ENCODE measurements around the gene CFAP53.
A peak's percentile ranks its signal among the peaks of the same experiment; 100 is the strongest.

Gene CFAP53

GRCh38 chr18:50287441-50288347 lies 21.4 kb upstream of the CFAP53 start, which contains the start of gene CXXC1:
TSS of gene CXXC1 (minus strand) at chr18:50287692. CDS start at chr18:50287589, 103 bp downstream.
- peak; percentile 97 for DNase-seq (ENCODE audit: low read depth)

- no peak for DNase-seq (ENCODE audit: low read depth)
Measured at GRCh38 chr18:50287028-50287440, 20.7 kb upstream of the CFAP53 start.

- DNase-seq (ENCODE audit: low read depth) = no peak
Measured at GRCh38 chr18:50286391-50287027, 20.2 kb upstream of the CFAP53 start.

GRCh38 chr18:50285631-50286321 lies 19.5 kb upstream of the CFAP53 start:
- DNase-seq (ENCODE audit: low read depth) = no peak

- no peak for DNase-seq (ENCODE audit: low read depth)
Measured at GRCh38 chr18:50285071-50285470, 18.8 kb upstream of the CFAP53 start.

GRCh38 chr18:50284255-50284885 lies 18.1 kb upstream of the CFAP53 start:
- DNase-seq (ENCODE audit: low read depth) = no peak

- no peak for DNase-seq (ENCODE audit: low read depth)
Measured at GRCh38 chr18:50283469-50284209, 17.3 kb upstream of the CFAP53 start.

GRCh38 chr18:50282521-50283335 lies 16.4 kb upstream of the CFAP53 start:
- DNase-seq (ENCODE audit: low read depth) = no peak

GRCh38 chr18:50281972-50282520 lies 15.8 kb upstream of the CFAP53 start:
- no peak for DNase-seq (ENCODE audit: low read depth)

GRCh38 chr18:50281295-50281971 lies 15.1 kb upstream of the CFAP53 start, which contains the start of gene MBD1:
TSS of gene MBD1 (minus strand) at chr18:50281523. CDS start at chr18:50279992, 1,531 bp downstream.
- DNase-seq (ENCODE audit: low read depth) = peak; percentile 95

- no peak for DNase-seq (ENCODE audit: low read depth)
Measured at GRCh38 chr18:50280707-50281294, 14.5 kb upstream of the CFAP53 start.

- DNase-seq (ENCODE audit: low read depth) = no peak
Measured at GRCh38 chr18:50279752-50280151, 13.5 kb upstream of the CFAP53 start.

- DNase-seq (ENCODE audit: low read depth) = no peak
Measured at GRCh38 chr18:50277942-50278341, 11.6 kb upstream of the CFAP53 start.

GRCh38 chr18:50276452-50276851 lies 10.2 kb upstream of the CFAP53 start:
- no peak for DNase-seq (ENCODE audit: low read depth)

- no peak for DNase-seq (ENCODE audit: low read depth)
Measured at GRCh38 chr18:50275503-50276036, 9.3 kb upstream of the CFAP53 start.

- no peak for DNase-seq (ENCODE audit: low read depth)
Measured at GRCh38 chr18:50274941-50275340, 8.6 kb upstream of the CFAP53 start.

- no peak for DNase-seq (ENCODE audit: low read depth)
Measured at GRCh38 chr18:50274044-50274442, 7.7 kb upstream of the CFAP53 start.

GRCh38 chr18:50273203-50274043 lies 7.1 kb upstream of the CFAP53 start:
- no peak for DNase-seq (ENCODE audit: low read depth)
